Osteoblast (primary cell): ENCODE results near the gene RAP1GAP. TPM values are rescaled to one million over a fixed set of nuclear protein-coding genes. Genes with fewer than 3 reads are reported as not detected.

Source experiments
- DNase-seq: peaks from one replicate; pipeline ENCODE4 v3.0.0; 2011; ENCODE audit warnings: low spot score, mixed read lengths; ENCODE audit not compliant: insufficient read length; ENCODE audit errors: missing footprints
- H2AFZ ChIP-seq: 2 replicates; pipeline ENCODE4 v1.6.0; 2011; ENCODE audit warnings: mild to moderate bottlenecking, low read length
- H3K27ac ChIP-seq: 2 replicates; pipeline ENCODE4 v1.5.1; 2011; ENCODE audit warnings: mild to moderate bottlenecking, low read depth, low read length, moderate library complexity
- H3K27me3 ChIP-seq: 2 replicates; pipeline ENCODE4 v1.6.0; 2012; ENCODE audit warnings: mild to moderate bottlenecking, control low read depth, inconsistent platforms, low read length, moderate library complexity; ENCODE audit not compliant: insufficient read depth
- H3K36me3 ChIP-seq: 2 replicates; pipeline ENCODE4 v1.5.1; 2011; ENCODE audit warnings: mild to moderate bottlenecking, low read length, control low read depth, moderate library complexity; ENCODE audit not compliant: insufficient read depth
- H3K4me1 ChIP-seq: 2 replicates; pipeline ENCODE4 v1.5.1; 2011; ENCODE audit warnings: mild to moderate bottlenecking, low read length, control low read depth, moderate library complexity; ENCODE audit not compliant: insufficient read depth
- H3K4me2 ChIP-seq: 2 replicates; pipeline ENCODE4 v1.6.0; 2011; ENCODE audit warnings: mild to moderate bottlenecking, low read length; ENCODE audit not compliant: insufficient read depth
- H3K4me3 ChIP-seq: fragments of 200-600 bp; sonication (generic); 3 replicates; pipeline ENCODE4 v1.5.1; 2012; ENCODE audit warnings: mild to moderate bottlenecking, low read length, inconsistent platforms; ENCODE audit not compliant: insufficient read depth
- H3K79me2 ChIP-seq: 2 replicates; pipeline ENCODE4 v1.6.0; 2012; ENCODE audit warnings: mild to moderate bottlenecking, low read length, control low read depth, inconsistent platforms; ENCODE audit not compliant: insufficient read depth
- H3K9me3 ChIP-seq: 2 replicates; pipeline ENCODE4 v1.5.1; 2011; ENCODE audit warnings: low read depth, low read length, control low read depth
- H4K20me1 ChIP-seq: 2 replicates; pipeline ENCODE4 v1.6.0; 2012; ENCODE audit warnings: mild to moderate bottlenecking, low read length, control low read depth; ENCODE audit not compliant: insufficient read depth
- CTCF ChIP-seq: IDR thresholded peaks from 2 replicates; pipeline ENCODE4 v1.5.1; 2011; ENCODE audit warnings: mild to moderate bottlenecking, low read depth, low read length, moderate library complexity; ENCODE audit errors: extremely low read depth
- total RNA-seq: library from RNA; depleted of rRNA; stranded (reverse); fragments of >200 nt; gene quantifications from 2 replicates; pipeline ENCODE4 v1.2.3, GENCODE V29; 2012

Gene RAP1GAP
- total RNA-seq, 1 donor, result under 0.01 TPM

GRCh38 chr1:21641076-21641475 is 28.1 kb downstream of the RAP1GAP start:
- Histone ChIP-seq H3K4me3 (no peak overlapping the region), H3K27me3 (peaks cover 1% of the 10 kb centered on the region), H3K79me2 (no peaks in the 10 kb centered on the region), H3K27ac (no peak overlapping the region), H3K4me1 (no peaks in the 10 kb centered on the region), H3K36me3 (no peaks in the 10 kb centered on the region), H4K20me1 (no peaks in the 10 kb centered on the region), H3K9me3 (no peaks in the 10 kb centered on the region), H3K4me2 (no peak overlapping the region), H2AFZ (no peak overlapping the region)
- no peak for TF ChIP-seq CTCF
- no peak for DNase-seq

GRCh38 chr1:21640653-21641052 is 28.5 kb downstream of the RAP1GAP start:
- TF ChIP-seq CTCF, result no peak
- Histone ChIP-seq H3K27me3 (peaks cover 5% of the 10 kb centered on the region), H3K36me3 (no peaks in the 10 kb centered on the region), H4K20me1 (no peaks in the 10 kb centered on the region), H3K4me3 (no peak overlapping the region), H3K4me2 (no peak overlapping the region), H3K9me3 (no peaks in the 10 kb centered on the region), H3K27ac (no peak overlapping the region), H2AFZ (no peak overlapping the region), H3K4me1 (no peaks in the 10 kb centered on the region), H3K79me2 (no peaks in the 10 kb centered on the region)
- DNase-seq, result no peak

- Histone ChIP-seq H3K27ac (no peak overlapping the region), H2AFZ (no peak overlapping the region), H3K79me2 (no peaks in the 10 kb centered on the region), H4K20me1 (no peaks in the 10 kb centered on the region), H3K36me3 (no peaks in the 10 kb centered on the region), H3K4me1 (no peaks in the 10 kb centered on the region), H3K4me2 (no peak overlapping the region), H3K4me3 (no peak overlapping the region), H3K9me3 (no peaks in the 10 kb centered on the region), H3K27me3 (peaks cover 8% of the 10 kb centered on the region)
- DNase-seq, result no peak
- no peak for TF ChIP-seq CTCF
These were observed 29.5 kb downstream of the RAP1GAP start for GRCh38 chr1:21639594-21640041.

- H3K4me3 ChIP-seq, result no peak overlapping the region
- no peaks in the 10 kb centered on the region for H3K9me3 ChIP-seq
- TF ChIP-seq CTCF, result no peak
- H3K27ac ChIP-seq, result no peak overlapping the region
- H4K20me1 ChIP-seq, result no peaks in the 10 kb centered on the region
- DNase-seq, result no peak
- H3K4me1 ChIP-seq, result no peaks in the 10 kb centered on the region
- no peaks in the 10 kb centered on the region for H3K36me3 ChIP-seq
- H3K27me3 ChIP-seq, result peaks cover 10% of the 10 kb centered on the region
- no peaks in the 10 kb centered on the region for H3K79me2 ChIP-seq
- H2AFZ ChIP-seq, result no peak overlapping the region
- H3K4me2 ChIP-seq, result no peak overlapping the region
These were observed 30.4 kb downstream of the RAP1GAP start for GRCh38 chr1:21638531-21639341.
